Stomach (tissue), 9 donors: Measurements from ENCODE around the gene SMYD3. TPM values are rescaled to one million over a fixed set of nuclear protein-coding genes. Genes with fewer than 3 reads are reported as not detected.

Experiments
- DNase-seq, 2 donors: peaks; one replicate each; pipeline versions ENCODE4 v3.0.0 to v3.0.0-alpha.2; 2013 to 2019
- H3K27ac ChIP-seq, 5 donors: fragments of 200-600 bp in 4 of 5; sonication (generic) in 4 of 5; one replicate each; pipeline ENCODE4 v1.5.1; 2013 to 2019; ENCODE audit warnings: mild to moderate bottlenecking in 1 of 5, moderate library complexity in 1 of 5
- H3K27me3 ChIP-seq, 3 donors: fragments of 200-600 bp; sonication (generic); one replicate each; pipeline ENCODE4 v1.5.1; 2017 to 2019; ENCODE audit warnings: mixed run types in 1 of 3
- H3K36me3 ChIP-seq, 4 donors: fragments of 200-600 bp; sonication (generic); 1 replicate in 3 of 4; 2 replicates in 1 of 4; pipeline ENCODE4 v1.5.1; 2016 to 2019
- H3K4me1 ChIP-seq, 4 donors: fragments of 200-600 bp; sonication (generic); one replicate each; pipeline ENCODE4 v1.5.1; 2016 to 2019
- H3K4me3 ChIP-seq, 4 donors: fragments of 200-600 bp; sonication (generic) in 3 of 4; one replicate each; pipeline ENCODE4 v1.5.1; 2016 to 2019; ENCODE audit warnings: mild to moderate bottlenecking in 1 of 4
- H3K9me3 ChIP-seq, 4 donors: fragments of 200-600 bp; sonication (generic); one replicate each; pipeline ENCODE4 v1.5.1; 2016 to 2019
- CTCF ChIP-seq, 7 experiments: fragments of 450-650 bp in 4 of 7; fragments of 200-600 bp in 3 of 7; sonication (generic) in 3 of 7; IDR thresholded peaks; one replicate each; pipeline ENCODE4 v1.5.1; 2016 to 2019; ENCODE audit warnings: antibody characterized with exemption in 7 of 7, control low read depth in 2 of 7, mild to moderate bottlenecking in 1 of 7
- EP300 ChIP-seq: sonication (generic); formaldehyde crosslinking; IDR thresholded peaks from one replicate; pipeline ENCODE4 v1.6.1; 2017; ENCODE audit warnings: antibody characterized with exemption
- POLR2A ChIP-seq, 4 donors: fragments of 450-650 bp; IDR thresholded peaks; one replicate each; pipeline ENCODE4 v1.6.1; 2016; ENCODE audit warnings: antibody characterized with exemption in 4 of 4, control low read depth in 2 of 4, mild to moderate bottlenecking in 1 of 4, moderate library complexity in 1 of 4
- POLR2AphosphoS5 ChIP-seq, 3 donors: sonication (generic); formaldehyde crosslinking; IDR thresholded peaks; one replicate each; pipeline ENCODE4 v1.6.1; 2016; ENCODE audit warnings: antibody characterized with exemption in 3 of 3
- WGBS, 5 donors: extraction: QIAGEN DNeasy Blood & Tissue Kit in 3 of 5; methylation state at CpG; one replicate each; pipeline versions ENCODE4 v1.1.5 to v1.1.7; 2013 to 2018; 5-methylcytosine and 5-hydroxymethylcytosine counted together
- intact Hi-C: fragments of 100-400 bp; cut with DNase I; formaldehyde crosslinking; loops from one replicate; pipeline ENCODE4 v1.15.1; 2023; ENCODE audit warnings: low total_unique reads
- polyA plus RNA-seq, 3 donors: library from polyadenylated mRNA; stranded (reverse); fragments of 200-250 nt; gene quantifications; one replicate each; pipeline ENCODE4 v1.2.3, GENCODE V29; 2013
- total RNA-seq, 5 donors: library from RNA; depleted of rRNA; stranded (reverse); fragments of >200 nt; gene quantifications; one replicate each; pipeline versions ENCODE4 v1.1.0 to v1.2.3, GENCODE V29; 2014 to 2016
- donor health status: healthy with polysubstance abuse.
- donor health status: Bipolar disorder and iron deficiency.
- donor health status: healthy.

Gene SMYD3
- total and polyA plus RNA-seq, 8 donors: 6.4 to 196 (median 27.8) TPM

DNA sequence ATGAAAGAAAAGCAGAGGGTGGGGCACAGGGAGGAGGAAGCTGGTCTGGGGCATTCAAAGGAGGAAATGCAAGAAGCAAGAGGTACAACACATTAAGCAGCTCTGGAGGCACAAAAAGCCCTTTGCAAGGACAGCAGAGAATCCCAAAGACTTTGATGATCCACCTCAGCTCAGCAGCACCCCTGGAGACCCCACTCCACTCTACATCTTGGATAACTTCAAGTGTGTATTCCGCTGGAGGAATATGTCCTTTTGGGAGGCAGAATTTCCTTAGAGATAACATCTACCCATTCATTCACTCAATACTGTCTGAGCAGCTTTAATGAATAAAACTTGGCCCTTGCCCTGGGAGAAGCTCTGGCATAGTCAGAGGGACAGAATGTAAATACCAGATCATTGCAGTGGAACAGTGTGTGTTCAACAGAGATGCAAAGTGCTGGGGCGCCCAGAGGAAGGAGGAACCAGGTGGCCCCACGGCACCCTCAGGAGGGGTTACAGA, 752.6 kb downstream of the SMYD3 start:
- no peak for TF ChIP-seq CTCF (IDR thresholded peaks at IDR 0.05)
- TF ChIP-seq POLR2A (IDR thresholded peaks at IDR 0.05): no peak
- no peak for TF ChIP-seq EP300
- TF ChIP-seq POLR2AphosphoS5 (IDR thresholded peaks at IDR 0.05): no peak
- Histone ChIP-seq H3K27ac (no peak overlapping the region), H3K4me1 (no peaks in the 10 kb centered on the region), H3K9me3 (peaks cover 0 to 13% (median 4%) of the 10 kb centered on the region in 4 donors), H3K27me3 (no peaks in the 10 kb centered on the region), H3K4me3 (no peak overlapping the region), H3K36me3 (peaks cover 0 to 7% (median 1%) of the 10 kb centered on the region in 4 donors)
- intact Hi-C loops: no loop called here
- 73 to 95% (median 88%) methylated on average over 3 of the region's 3 CpGs for WGBS, 5 donors
- no peak for DNase-seq

DNA sequence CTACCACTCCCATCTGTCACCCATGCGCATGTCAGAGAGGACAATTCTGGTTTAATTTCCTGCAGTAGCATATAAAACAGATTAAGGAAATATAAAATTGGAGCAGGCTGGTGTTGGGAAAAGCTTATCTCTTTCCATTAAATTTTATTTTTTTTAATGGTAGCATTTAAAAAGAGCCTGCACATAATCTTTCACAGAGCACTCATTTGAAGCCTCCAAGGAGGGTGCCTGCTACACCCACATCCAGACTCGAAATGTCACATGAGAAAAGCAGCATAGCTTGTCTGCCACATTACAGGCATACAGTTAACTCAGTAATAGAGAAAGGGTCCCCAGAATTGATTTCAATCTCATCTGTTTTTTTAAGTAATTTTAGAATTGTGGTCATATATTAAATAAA, 753.3 kb downstream of the SMYD3 start:
- 95 to 98% (median 97%) methylated on average over 2 of the region's 2 CpGs for WGBS, 5 donors
- H3K9me3 ChIP-seq: peaks cover 0 to 13% (median 4%) of the 10 kb centered on the region in 4 donors
- no peak for DNase-seq
- peaks cover 0 to 7% (median 5%) of the 10 kb centered on the region in 4 donors for H3K36me3 ChIP-seq
- H3K4me1 ChIP-seq: no peaks in the 10 kb centered on the region
- no peaks in the 10 kb centered on the region for H3K27me3 ChIP-seq
- TF ChIP-seq CTCF (IDR thresholded peaks at IDR 0.05) (no peak), EP300 (no peak), POLR2AphosphoS5 (IDR thresholded peaks at IDR 0.05) (no peak), POLR2A (IDR thresholded peaks at IDR 0.05) (no peak)
- H3K4me3 ChIP-seq: no peak overlapping the region
- intact Hi-C loops: no loop called here
- no peak overlapping the region for H3K27ac ChIP-seq

- no peak for DNase-seq
- Histone ChIP-seq H3K9me3 (peaks cover 0 to 14% (median 4%) of the 10 kb centered on the region in 4 donors), H3K36me3 (peaks cover 0 to 18% (median 13%) of the 10 kb centered on the region in 4 donors), H3K27me3 (no peaks in the 10 kb centered on the region), H3K4me1 (no peaks in the 10 kb centered on the region), H3K27ac (no peak overlapping the region), H3K4me3 (no peak overlapping the region)
- WGBS, 5 donors: 81 to 96% (median 83%) methylated on average over 3 of the region's 3 CpGs
- TF ChIP-seq POLR2A (IDR thresholded peaks at IDR 0.05): no peak
- no peak for TF ChIP-seq POLR2AphosphoS5 (IDR thresholded peaks at IDR 0.05)
- TF ChIP-seq CTCF (IDR thresholded peaks at IDR 0.05): no peak
- TF ChIP-seq EP300: no peak
- intact Hi-C loops: no loop called here
These were observed 754.5 kb downstream of the SMYD3 start for GRCh38 chr1:245752561-245752960.

GRCh38 chr1:245751726-245752470, 755.2 kb downstream of the SMYD3 start:
- Histone ChIP-seq H3K9me3 (peaks cover 0 to 17% (median 4%) of the 10 kb centered on the region in 4 donors), H3K4me1 (no peaks in the 10 kb centered on the region), H3K27me3 (no peaks in the 10 kb centered on the region), H3K27ac (no peak overlapping the region), H3K36me3 (peaks cover 0 to 20% (median 13%) of the 10 kb centered on the region in 4 donors), H3K4me3 (no peak overlapping the region)
- no peak for DNase-seq
- no peak for TF ChIP-seq CTCF (IDR thresholded peaks at IDR 0.05)
- no peak for TF ChIP-seq EP300
- TF ChIP-seq POLR2AphosphoS5 (IDR thresholded peaks at IDR 0.05): no peak
- no peak for TF ChIP-seq POLR2A (IDR thresholded peaks at IDR 0.05)
- WGBS, 5 donors: 82 to 94% (median 89%) methylated on average over 10 to 12 of the region's 12 CpGs
- intact Hi-C loops: no loop called here
